IPS-15b (cell line): ENCODE measurements around the gene SPTB.

Source experiments
- H3K27me3 ChIP-seq: one replicate; pipeline ENCODE4 v1.6.1; 2013; ENCODE audit warnings: low read length; ENCODE audit not compliant: control insufficient read depth, insufficient read depth
- H3K36me3 ChIP-seq: one replicate; pipeline ENCODE4 v1.6.1; 2013; ENCODE audit warnings: low read length; ENCODE audit not compliant: control insufficient read depth, insufficient read depth
- H3K4me1 ChIP-seq: one replicate; pipeline ENCODE4 v1.6.1; 2013; ENCODE audit warnings: mild to moderate bottlenecking, low read length; ENCODE audit not compliant: control insufficient read depth, insufficient read depth
- H3K4me3 ChIP-seq: one replicate; pipeline ENCODE4 v1.5.1; 2013; ENCODE audit warnings: low read depth, low read length
- H3K9ac ChIP-seq: one replicate; pipeline ENCODE4 v1.6.1; 2013; ENCODE audit warnings: low read depth, mild to moderate bottlenecking, low read length
- H3K9me3 ChIP-seq: one replicate; pipeline ENCODE4 v1.6.1; 2013; ENCODE audit warnings: mild to moderate bottlenecking, low read length; ENCODE audit not compliant: control insufficient read depth, insufficient read depth

The SPTB gene

GRCh38 chr14:64861916-64862315 lies 17.8 kb downstream of the SPTB start:
- H3K9me3 ChIP-seq: no peaks in the 10 kb centered on the region
- no peak overlapping the region for H3K4me3 ChIP-seq
- H3K4me1 ChIP-seq: peaks cover 17% of the 10 kb centered on the region
- H3K36me3 ChIP-seq: no peaks in the 10 kb centered on the region
- H3K27me3 ChIP-seq: no peaks in the 10 kb centered on the region
- no peak overlapping the region for H3K9ac ChIP-seq

GRCh38 chr14:64860039-64860438 lies 19.7 kb downstream of the SPTB start:
- Histone ChIP-seq H3K9me3 (no peaks in the 10 kb centered on the region), H3K4me1 (peaks cover 21% of the 10 kb centered on the region), H3K4me3 (no peak overlapping the region), H3K27me3 (no peaks in the 10 kb centered on the region), H3K9ac (no peak overlapping the region), H3K36me3 (no peaks in the 10 kb centered on the region)

GRCh38 chr14:64857979-64858744 lies 21.5 kb downstream of the SPTB start:
- Histone ChIP-seq H3K4me3 (no peak overlapping the region), H3K27me3 (no peaks in the 10 kb centered on the region), H3K4me1 (peaks cover 21% of the 10 kb centered on the region), H3K36me3 (no peaks in the 10 kb centered on the region), H3K9ac (no peak overlapping the region), H3K9me3 (no peaks in the 10 kb centered on the region)

- Histone ChIP-seq H3K4me3 (no peak overlapping the region), H3K36me3 (no peaks in the 10 kb centered on the region), H3K9me3 (no peaks in the 10 kb centered on the region), H3K9ac (no peak overlapping the region), H3K27me3 (no peaks in the 10 kb centered on the region), H3K4me1 (peaks cover 21% of the 10 kb centered on the region)
These were observed 22.9 kb downstream of the SPTB start for GRCh38 chr14:64856529-64857445.

- H3K9me3 ChIP-seq: no peaks in the 10 kb centered on the region
- H3K9ac ChIP-seq: peak overlapping the region; percentile 61
- peaks cover 21% of the 10 kb centered on the region for H3K4me1 ChIP-seq
- no peak overlapping the region for H3K4me3 ChIP-seq
- no peaks in the 10 kb centered on the region for H3K36me3 ChIP-seq
- no peaks in the 10 kb centered on the region for H3K27me3 ChIP-seq
These were observed 23.8 kb downstream of the SPTB start for GRCh38 chr14:64855721-64856528.

GRCh38 chr14:64850369-64851137 lies 29.2 kb downstream of the SPTB start:
- H3K9me3 ChIP-seq: no peaks in the 10 kb centered on the region
- H3K9ac ChIP-seq: no peak overlapping the region
- H3K4me1 ChIP-seq: no peaks in the 10 kb centered on the region
- no peaks in the 10 kb centered on the region for H3K36me3 ChIP-seq
- H3K4me3 ChIP-seq: no peak overlapping the region
- no peaks in the 10 kb centered on the region for H3K27me3 ChIP-seq

GRCh38 chr14:64849940-64850339 lies 29.8 kb downstream of the SPTB start:
- Histone ChIP-seq H3K9ac (no peak overlapping the region), H3K4me1 (no peaks in the 10 kb centered on the region), H3K4me3 (no peak overlapping the region), H3K27me3 (no peaks in the 10 kb centered on the region), H3K36me3 (no peaks in the 10 kb centered on the region), H3K9me3 (no peaks in the 10 kb centered on the region)

- H3K36me3 ChIP-seq: no peaks in the 10 kb centered on the region
- no peaks in the 10 kb centered on the region for H3K27me3 ChIP-seq
- no peaks in the 10 kb centered on the region for H3K4me1 ChIP-seq
- H3K9ac ChIP-seq: no peak overlapping the region
- no peaks in the 10 kb centered on the region for H3K9me3 ChIP-seq
- H3K4me3 ChIP-seq: no peak overlapping the region
These were observed 31.5 kb downstream of the SPTB start for GRCh38 chr14:64848239-64848638.

GRCh38 chr14:64846319-64846718 lies 33.4 kb downstream of the SPTB start:
- Histone ChIP-seq H3K4me1 (no peaks in the 10 kb centered on the region), H3K36me3 (no peaks in the 10 kb centered on the region), H3K27me3 (no peaks in the 10 kb centered on the region), H3K4me3 (no peak overlapping the region), H3K9me3 (no peaks in the 10 kb centered on the region), H3K9ac (no peak overlapping the region)

GRCh38 chr14:64845878-64846277 lies 33.8 kb downstream of the SPTB start:
- no peaks in the 10 kb centered on the region for H3K9me3 ChIP-seq
- H3K4me3 ChIP-seq: no peak overlapping the region
- no peaks in the 10 kb centered on the region for H3K4me1 ChIP-seq
- H3K27me3 ChIP-seq: no peaks in the 10 kb centered on the region
- no peaks in the 10 kb centered on the region for H3K36me3 ChIP-seq
- no peak overlapping the region for H3K9ac ChIP-seq

GRCh38 chr14:64844969-64845536 lies 34.7 kb downstream of the SPTB start:
- H3K27me3 ChIP-seq: no peaks in the 10 kb centered on the region

More at GRCh38 chr14:64844969-64845536, 34.7 kb downstream of the SPTB start:
- Histone ChIP-seq H3K9me3 (no peaks in the 10 kb centered on the region), H3K4me1 (no peaks in the 10 kb centered on the region), H3K9ac (no peak overlapping the region), H3K4me3 (no peak overlapping the region), H3K36me3 (no peaks in the 10 kb centered on the region)
